Neural cell (in vitro differentiated cells): ENCODE data around the gene ARL15. TPM values are rescaled to one million over a fixed set of nuclear protein-coding genes. Genes with fewer than 3 reads are reported as not detected.

Experiments used
- H2AFZ ChIP-seq: fragments of 200-600, 300-800 bp; sonication (generic), shearing (Covaris generic); 2 replicates; pipeline ENCODE4 v1.6.0; 2014; ENCODE audit warnings: low read depth, mild to moderate bottlenecking, antibody characterized with exemption, low read length, moderate library complexity
- H3F3A ChIP-seq: fragments of 200-600 bp; shearing (Covaris generic); 2 replicates; pipeline ENCODE4 v1.6.1; 2016; ENCODE audit warnings: mild to moderate bottlenecking, moderate library complexity, mixed read lengths, antibody characterized with exemption, low read length; ENCODE audit not compliant: insufficient read depth, poor library complexity, severe bottlenecking
- H3K27ac ChIP-seq: fragments of 200-600, 300-800 bp; sonication (generic), shearing (Covaris generic); 2 replicates; pipeline ENCODE4 v1.5.1; 2014; ENCODE audit warnings: mild to moderate bottlenecking, low read length, moderate library complexity
- H3K27me3 ChIP-seq: fragments of 300-800, 200-600 bp; sonication (generic), shearing (Covaris generic); 2 replicates; pipeline ENCODE4 v1.6.0; 2014; ENCODE audit warnings: mild to moderate bottlenecking, low read depth, low read length, moderate library complexity; ENCODE audit not compliant: insufficient read depth
- H3K36me3 ChIP-seq: fragments of 300-800, 200-600 bp; sonication (generic), shearing (Covaris generic); 2 replicates; pipeline ENCODE4 v1.5.1; 2014; ENCODE audit warnings: mild to moderate bottlenecking, antibody characterized with exemption, low read length, moderate library complexity; ENCODE audit not compliant: insufficient read depth
- H3K4me2 ChIP-seq: fragments of 300-800, 200-600 bp; sonication (generic), shearing (Covaris generic); 2 replicates; pipeline ENCODE4 v1.6.0; 2014; ENCODE audit warnings: mild to moderate bottlenecking, low read length
- H3K4me3 ChIP-seq: fragments of 300-800, 200-600 bp; sonication (generic), shearing (Covaris generic); 2 replicates; pipeline ENCODE4 v1.5.1; 2014; ENCODE audit warnings: mild to moderate bottlenecking, low read length, moderate library complexity
- H3K79me2 ChIP-seq: fragments of 200-600 bp; shearing (Covaris generic); replicated peaks from 2 replicates; pipeline ENCODE4 v1.6.0; 2014; ENCODE audit warnings: mild to moderate bottlenecking, low read length, moderate library complexity; ENCODE audit not compliant: insufficient read depth
- H3K9ac ChIP-seq: fragments of 300-800, 200-600 bp; sonication (generic), shearing (Covaris generic); 2 replicates; pipeline ENCODE4 v1.6.1; 2016; ENCODE audit warnings: mild to moderate bottlenecking, low read length, mixed read lengths
- H3K9me2 ChIP-seq: fragments of 200-600 bp; shearing (Covaris generic); 2 replicates; pipeline ENCODE4 v1.6.1; 2016; ENCODE audit warnings: mild to moderate bottlenecking, low read length, mixed read lengths; ENCODE audit not compliant: insufficient read depth
- H3K9me3 ChIP-seq: fragments of 200-600, 300-800 bp; sonication (generic), shearing (Covaris generic); 2 replicates; pipeline ENCODE4 v1.6.1; 2016; ENCODE audit warnings: mild to moderate bottlenecking, mixed run types, low read length, moderate library complexity, mixed read lengths
- H4K20me1 ChIP-seq: fragments of 200-600 bp; shearing (Covaris generic); 2 replicates; pipeline ENCODE4 v1.6.1; 2016; ENCODE audit warnings: mild to moderate bottlenecking, mixed run types; ENCODE audit not compliant: insufficient read depth
- CTCF ChIP-seq: fragments of 450-650 bp; IDR thresholded peaks from 2 replicates; pipeline ENCODE4 v1.5.1; 2014; ENCODE audit warnings: antibody characterized with exemption, mild to moderate bottlenecking, moderate library complexity; ENCODE audit not compliant: poor library complexity, severe bottlenecking
- EP300 ChIP-seq: fragments of 450-650 bp; conservative IDR thresholded peaks from 2 replicates; pipeline ENCODE4 v1.6.1; 2014; ENCODE audit warnings: antibody characterized with exemption, mild to moderate bottlenecking, moderate library complexity; ENCODE audit not compliant: poor library complexity, severe bottlenecking
- EZH2 ChIP-seq: fragments of 200-600, 300-800 bp; shearing (Covaris generic), sonication (generic); IDR thresholded peaks from 2 replicates; pipeline ENCODE4 v1.6.1; 2014; ENCODE audit warnings: antibody characterized with exemption, low read length, borderline replicate concordance, mild to moderate bottlenecking; ENCODE audit not compliant: insufficient read depth, poor library complexity, severe bottlenecking
- MXI1 ChIP-seq: fragments of 450-650 bp; conservative IDR thresholded peaks from 2 replicates; pipeline ENCODE4 v1.6.1; 2014; ENCODE audit warnings: antibody characterized with exemption, mild to moderate bottlenecking; ENCODE audit not compliant: poor library complexity, severe bottlenecking
- POLR2AphosphoS5 ChIP-seq: IDR thresholded peaks from 2 replicates; pipeline ENCODE4 v1.6.1; 2012
- RAD21 ChIP-seq: fragments of 450-650 bp; conservative IDR thresholded peaks from 2 replicates; pipeline ENCODE4 v1.6.1; 2014; ENCODE audit warnings: antibody characterized with exemption, mild to moderate bottlenecking, moderate library complexity
- REST ChIP-seq: IDR thresholded peaks from 2 replicates; pipeline ENCODE4 v1.6.1; 2012; ENCODE audit warnings: borderline replicate concordance
- SMC3 ChIP-seq: fragments of 450-650 bp; conservative IDR thresholded peaks from 2 replicates; pipeline ENCODE4 v1.6.1; 2014; ENCODE audit warnings: antibody characterized with exemption, mild to moderate bottlenecking, moderate library complexity; ENCODE audit not compliant: poor library complexity
- TAF1 ChIP-seq: IDR thresholded peaks from 2 replicates; pipeline ENCODE4 v1.6.1; 2012; ENCODE audit warnings: low read depth
- polyA plus RNA-seq: library from polyadenylated mRNA; depleted of rRNA; stranded (reverse); fragments of >200 nt; gene quantifications from 2 replicates; pipeline ENCODE4 v1.2.3, GENCODE V29; 2014

ARL15 gene
- polyA plus RNA-seq, 1 donor from 2014 or later: 51.9 TPM

GRCh38 chr5:54088081-54088480, 222.3 kb downstream of the ARL15 start:
- H3K27ac ChIP-seq: no peak overlapping the region
- H3K4me3 ChIP-seq: no peak overlapping the region
- H3K27me3 ChIP-seq: no peaks in the 10 kb centered on the region
- no peak overlapping the region for H3K4me2 ChIP-seq
- no peaks in the 10 kb centered on the region for H3K36me3 ChIP-seq
- H3K9me3 ChIP-seq: no peaks in the 10 kb centered on the region
- no peaks in the 10 kb centered on the region for H4K20me1 ChIP-seq
- H3K79me2 ChIP-seq: no peaks in the 10 kb centered on the region
- H3F3A ChIP-seq: no peaks in the 10 kb centered on the region
- no peaks in the 10 kb centered on the region for H3K9me2 ChIP-seq
- H3K9ac ChIP-seq: no peak overlapping the region
- TF ChIP-seq POLR2AphosphoS5 (no peak), TAF1 (no peak), EP300 (no peak), MXI1 (no peak), SMC3 (no peak), REST (no peak)
- no peak overlapping the region for H2AFZ ChIP-seq

- Histone ChIP-seq H3K9me3 (no peaks in the 10 kb centered on the region), H3K27ac (no peak overlapping the region), H3F3A (no peaks in the 10 kb centered on the region), H4K20me1 (no peaks in the 10 kb centered on the region), H3K9ac (no peak overlapping the region), H2AFZ (no peak overlapping the region), H3K4me2 (no peak overlapping the region), H3K79me2 (no peaks in the 10 kb centered on the region), H3K4me3 (no peak overlapping the region), H3K36me3 (no peaks in the 10 kb centered on the region), H3K27me3 (no peaks in the 10 kb centered on the region), H3K9me2 (no peaks in the 10 kb centered on the region)
- TF ChIP-seq MXI1: no peak
- no peak for TF ChIP-seq POLR2AphosphoS5
- TF ChIP-seq EZH2: no peak
- no peak for TF ChIP-seq REST
- no peak for TF ChIP-seq CTCF
- no peak for TF ChIP-seq EP300
- no peak for TF ChIP-seq RAD21
- no peak for TF ChIP-seq TAF1
These were observed 222.9 kb downstream of the ARL15 start for GRCh38 chr5:54087436-54087835.
